ENCODE measurements around the gene LRP1B.

LRP1B gene

GRCh38 chr2:141737492-141738255 lies 393.1 kb downstream of the LRP1B start:
- DNase-seq: no peak

- no peak for DNase-seq
Measured at GRCh38 chr2:141736466-141736865, 394.4 kb downstream of the LRP1B start.

GRCh38 chr2:141728886-141729285 lies 401.9 kb downstream of the LRP1B start:
- no peak for DNase-seq

GRCh38 chr2:141728142-141728541 lies 402.7 kb downstream of the LRP1B start:
- no peak for DNase-seq

- no peak for DNase-seq
Measured at GRCh38 chr2:141724426-141724825, 406.4 kb downstream of the LRP1B start.

GRCh38 chr2:141723814-141724213 lies 407.0 kb downstream of the LRP1B start:
- DNase-seq: no peak

- no peak for DNase-seq
Measured at GRCh38 chr2:141720476-141720875, 410.3 kb downstream of the LRP1B start.

GRCh38 chr2:141714496-141714895 lies 416.3 kb downstream of the LRP1B start:
- DNase-seq: no peak

- no peak for DNase-seq
Measured at GRCh38 chr2:141711627-141712026, 419.2 kb downstream of the LRP1B start.

GRCh38 chr2:141710589-141711239 lies 420.1 kb downstream of the LRP1B start:
- no peak for DNase-seq

GRCh38 chr2:141709756-141710155 lies 421.1 kb downstream of the LRP1B start:
- no peak for DNase-seq

- DNase-seq: no peak
Measured at GRCh38 chr2:141707486-141707885, 423.3 kb downstream of the LRP1B start.

- no peak for DNase-seq
Measured at GRCh38 chr2:141704541-141704940, 426.3 kb downstream of the LRP1B start.

- DNase-seq: no peak
Measured at GRCh38 chr2:141703501-141703900, 427.3 kb downstream of the LRP1B start.

- DNase-seq: no peak
Measured at GRCh38 chr2:141701618-141702017, 429.2 kb downstream of the LRP1B start.

GRCh38 chr2:141699573-141699972 lies 431.2 kb downstream of the LRP1B start:
- no peak for DNase-seq

GRCh38 chr2:141698500-141698899 lies 432.3 kb downstream of the LRP1B start:
- DNase-seq: no peak

- no peak for DNase-seq
Measured at GRCh38 chr2:141697035-141697434, 433.8 kb downstream of the LRP1B start.

- no peak for DNase-seq
Measured at GRCh38 chr2:141694180-141694579, 436.6 kb downstream of the LRP1B start.

- DNase-seq: no peak
Measured at GRCh38 chr2:141692829-141693228, 438.0 kb downstream of the LRP1B start.

GRCh38 chr2:141676139-141676538 lies 454.7 kb downstream of the LRP1B start:
- no peak for DNase-seq

- no peak for DNase-seq
Measured at GRCh38 chr2:141666191-141666590, 464.6 kb downstream of the LRP1B start.

GRCh38 chr2:141660232-141660631 lies 470.6 kb downstream of the LRP1B start:
- DNase-seq: no peak

GRCh38 chr2:141654311-141654710 lies 476.5 kb downstream of the LRP1B start:
- DNase-seq: no peak

- no peak for DNase-seq
Measured at GRCh38 chr2:141653184-141653583, 477.6 kb downstream of the LRP1B start.
